H1 (cell line): ENCODE results near the gene SMTN. TPM values are rescaled to one million over a fixed set of nuclear protein-coding genes. Genes with fewer than 3 reads are reported as not detected.

ENCODE experiments used
- BCL11A ChIP-seq, 2 experiments: IDR thresholded peaks; one replicate each; pipeline ENCODE4 v1.6.1; 2011; ENCODE audit warnings: low read depth in 2 of 2, low read length in 2 of 2, mild to moderate bottlenecking in 2 of 2
- EP300 ChIP-seq, 2 experiments: IDR thresholded peaks; 1 replicate in 1 of 2; 2 replicates in 1 of 2; pipeline ENCODE4 v1.6.1; 2011 to 2012; ENCODE audit warnings: low read depth in 2 of 2, low read length in 2 of 2, mild to moderate bottlenecking in 2 of 2, borderline replicate concordance in 1 of 2, inconsistent platforms in 1 of 2, moderate library complexity in 1 of 2
- NRF1 ChIP-seq: IDR thresholded peaks from 2 replicates; pipeline ENCODE4 v1.6.1; 2011; ENCODE audit warnings: mild to moderate bottlenecking, low read depth, low read length, improper control_type of control experiment
- polyA plus RNA-seq, 7 experiments: library from polyadenylated mRNA; depleted of rRNA in 3 of 7; stranded (reverse) in 5 of 7; unstranded in 2 of 7; fragments of >200 nt in 5 of 7; fragments of 200-250 nt in 2 of 7; gene quantifications; 1 replicate in 5 of 7; 2 replicates in 1 of 7; 4 replicates in 1 of 7; pipeline versions ENCODE4 v1.2.1 to v1.2.3, GENCODE V29; 2011 to 2013; ENCODE audit warnings: missing spikeins in 2 of 7, mixed read lengths in 2 of 7
- total RNA-seq: library from RNA; stranded (reverse); fragmentation: NEBNext Ultra II Directional; extraction: Animal tissue kit (Norgen Biotek cat#: 25700); gene quantifications from 2 replicates; pipeline ENCODE4 v1.2.1, GENCODE V29; 2021

Gene SMTN
- total and polyA plus RNA-seq, 2 of the 8 experiments (the other 6 are each of a cell fraction or from before 2014, with no cell fraction given), result 12.3 to 20.8 TPM

DNA sequence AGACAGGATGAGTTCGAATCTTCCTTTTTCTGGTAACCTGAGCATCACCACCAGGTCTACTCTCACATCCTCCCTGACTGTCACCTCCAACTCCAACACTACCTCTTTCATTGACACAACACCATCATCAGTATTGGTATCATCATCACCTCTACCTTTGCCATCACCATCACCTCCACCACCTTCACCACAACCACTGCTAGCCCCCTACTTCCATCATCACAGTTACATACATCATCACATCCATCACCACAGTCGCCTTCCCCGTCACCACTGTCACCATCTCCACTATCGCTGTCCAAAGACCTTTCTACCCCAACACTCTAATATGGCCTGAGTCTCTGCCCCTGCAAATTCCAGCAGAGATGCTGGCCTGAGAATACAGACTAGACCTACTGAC, 40.3 kb downstream of the SMTN start (continued):
- no peak for TF ChIP-seq BCL11A (IDR thresholded peaks at IDR 0.05; ENCODE audit: low read depth in 2 of 2, low read length in 2 of 2)
- TF ChIP-seq EP300 (IDR thresholded peaks at IDR 0.05; ENCODE audit: borderline replicate concordance in 1 of 2, low read depth in 2 of 2, low read length in 2 of 2), result no peak
- no peak for TF ChIP-seq NRF1
